HTERT RPE-1 (cell line): Measurements from ENCODE around the gene RRN3.
"Not testable (repeated sequence)": the region's sequence is repeated elsewhere in the genome, so short reads cannot be mapped to it uniquely, and the experiment has no call there.

Source experiments
- in situ Hi-C: fragments of 300-500 bp; cut with MboI; formaldehyde crosslinking; loops from 4 replicates; pipeline ENCODE4 v1.14.3; 2020; ENCODE audit warnings: low sequenced_read_pairs

RRN3 gene, protein sequence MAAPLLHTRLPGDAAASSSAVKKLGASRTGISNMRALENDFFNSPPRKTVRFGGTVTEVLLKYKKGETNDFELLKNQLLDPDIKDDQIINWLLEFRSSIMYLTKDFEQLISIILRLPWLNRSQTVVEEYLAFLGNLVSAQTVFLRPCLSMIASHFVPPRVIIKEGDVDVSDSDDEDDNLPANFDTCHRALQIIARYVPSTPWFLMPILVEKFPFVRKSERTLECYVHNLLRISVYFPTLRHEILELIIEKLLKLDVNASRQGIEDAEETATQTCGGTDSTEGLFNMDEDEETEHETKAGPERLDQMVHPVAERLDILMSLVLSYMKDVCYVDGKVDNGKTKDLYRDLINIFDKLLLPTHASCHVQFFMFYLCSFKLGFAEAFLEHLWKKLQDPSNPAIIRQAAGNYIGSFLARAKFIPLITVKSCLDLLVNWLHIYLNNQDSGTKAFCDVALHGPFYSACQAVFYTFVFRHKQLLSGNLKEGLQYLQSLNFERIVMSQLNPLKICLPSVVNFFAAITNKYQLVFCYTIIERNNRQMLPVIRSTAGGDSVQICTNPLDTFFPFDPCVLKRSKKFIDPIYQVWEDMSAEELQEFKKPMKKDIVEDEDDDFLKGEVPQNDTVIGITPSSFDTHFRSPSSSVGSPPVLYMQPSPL

GRCh38 chr16:15093955-15094827 is at the start of gene RRN3:
Gene RRN3, minus strand, starts transcription at chr16:15094272. Its CDS starts 39 bp downstream, at chr16:15094233.
- in situ Hi-C loops: not testable (repeated sequence)

DNA sequence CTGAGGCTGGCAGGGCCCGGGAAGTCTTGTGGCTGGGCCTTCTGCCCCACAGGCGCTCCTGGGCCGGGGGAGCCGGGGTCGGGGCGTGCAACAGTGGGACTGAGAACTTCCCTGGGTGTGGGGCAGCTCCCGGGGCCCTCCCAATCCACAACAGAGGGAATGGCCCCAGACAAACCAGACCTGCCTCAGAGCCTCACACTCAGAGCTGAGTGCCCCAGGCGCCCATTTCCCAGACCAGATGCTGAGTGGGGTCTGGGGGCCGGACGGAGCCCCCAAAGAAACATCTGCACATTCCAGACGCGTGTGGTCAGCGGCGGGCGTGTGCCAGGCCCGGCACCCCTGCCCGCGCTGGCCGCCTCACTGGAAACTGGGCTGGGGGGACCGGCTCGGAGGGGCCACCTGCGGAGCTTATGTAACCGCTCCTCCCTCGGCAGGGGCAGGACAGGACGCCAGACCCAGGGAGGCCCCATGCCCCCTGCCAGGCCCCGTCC is 49.6 kb upstream of the RRN3 start:
- in situ Hi-C loops: not testable (repeated sequence)

GRCh38 chr16:15142891-15143600 is 49.0 kb upstream of the RRN3 start:
- in situ Hi-C loops: not testable (repeated sequence)

GRCh38 chr16:15142107-15142890 is 48.2 kb upstream of the RRN3 start:
- in situ Hi-C loops: not testable (repeated sequence)

DNA sequence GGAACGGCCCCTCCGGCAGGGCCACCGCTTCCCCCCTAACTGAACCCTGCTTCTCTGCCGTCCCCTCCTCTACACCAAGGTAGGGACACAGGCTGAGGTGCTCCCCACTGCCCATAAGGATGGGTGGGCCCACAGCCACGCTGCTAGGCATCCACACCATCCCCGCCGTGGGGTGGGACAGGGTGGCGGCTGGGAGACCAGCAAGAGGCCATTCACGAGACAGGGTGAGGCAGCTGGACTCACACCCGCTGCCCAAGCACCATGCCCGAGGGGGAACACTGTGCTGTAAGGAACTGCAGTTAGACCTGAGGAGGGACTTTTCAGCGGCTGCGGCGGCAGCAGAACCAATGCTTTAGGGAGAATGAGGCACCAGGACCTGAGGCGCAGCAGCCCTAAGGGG is 47.5 kb upstream of the RRN3 start:
- in situ Hi-C loops: no loop called here

GRCh38 chr16:15140444-15141365 is 46.6 kb upstream of the RRN3 start:
- in situ Hi-C loops: not testable (repeated sequence)

- in situ Hi-C loops: not testable (repeated sequence)
Observed at GRCh38 chr16:15137514-15137913, 43.4 kb upstream of the RRN3 start.

- in situ Hi-C loops: not testable (repeated sequence)
Observed at GRCh38 chr16:15135483-15136360, 41.6 kb upstream of the RRN3 start.

DNA sequence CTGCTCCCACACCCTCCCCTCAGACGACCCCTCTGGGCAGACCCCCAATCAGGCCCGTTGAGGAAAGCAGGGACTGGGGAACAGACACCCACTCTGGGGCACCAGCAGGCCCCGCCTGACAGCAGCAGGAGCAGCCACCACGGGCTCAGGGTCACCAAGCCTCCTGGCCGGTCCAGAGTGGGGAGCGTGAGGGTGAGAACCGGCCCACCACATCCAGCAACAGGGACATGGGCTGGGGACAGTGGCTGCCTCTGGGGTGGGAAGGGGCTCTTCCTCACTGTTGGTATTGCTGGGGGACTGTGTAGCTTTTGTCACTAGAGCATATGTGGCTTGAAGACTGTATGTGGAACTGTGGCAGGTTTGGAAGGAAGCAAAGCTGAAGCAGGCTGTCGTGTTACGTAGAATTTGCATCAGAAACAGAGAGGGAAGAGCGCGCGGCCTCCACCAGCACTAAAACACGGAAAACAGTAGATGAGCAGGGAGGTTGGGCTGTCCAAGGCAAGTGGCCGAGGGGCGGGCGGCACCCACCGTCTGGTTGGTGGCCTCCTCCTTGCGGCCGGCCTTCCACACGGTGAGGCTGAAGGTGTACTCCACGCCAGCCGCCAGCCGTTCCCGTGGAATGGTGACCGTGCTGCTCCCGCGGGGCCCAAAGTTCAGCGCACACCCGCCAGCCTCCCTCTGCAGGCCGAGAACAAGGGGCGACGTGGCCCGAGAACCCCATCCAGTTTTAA is 40.8 kb upstream of the RRN3 start:
- in situ Hi-C loops: not testable (repeated sequence)

DNA sequence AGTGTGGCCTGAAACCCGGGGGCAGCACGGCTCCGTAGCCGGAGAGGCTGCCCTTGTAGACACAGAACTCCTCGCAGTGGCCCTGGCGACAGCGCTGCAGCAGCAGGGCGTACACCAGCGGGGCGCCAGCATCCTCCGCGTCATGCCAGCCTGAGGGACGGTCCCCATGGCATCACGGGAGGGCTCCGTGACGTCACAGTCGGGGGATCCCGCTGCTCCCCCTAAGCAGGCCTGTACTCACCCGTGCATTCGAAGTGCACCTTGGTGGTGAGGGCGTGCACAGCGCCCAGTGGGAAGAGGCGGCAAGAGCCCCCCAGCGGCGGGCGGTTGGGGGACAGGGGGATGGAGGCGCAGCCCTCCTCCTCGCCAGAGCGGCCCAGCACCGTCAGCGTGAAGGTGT is 39.5 kb upstream of the RRN3 start:
- in situ Hi-C loops: not testable (repeated sequence)

GRCh38 chr16:15132719-15133428 is 38.8 kb upstream of the RRN3 start:
- in situ Hi-C loops: not testable (repeated sequence)

DNA sequence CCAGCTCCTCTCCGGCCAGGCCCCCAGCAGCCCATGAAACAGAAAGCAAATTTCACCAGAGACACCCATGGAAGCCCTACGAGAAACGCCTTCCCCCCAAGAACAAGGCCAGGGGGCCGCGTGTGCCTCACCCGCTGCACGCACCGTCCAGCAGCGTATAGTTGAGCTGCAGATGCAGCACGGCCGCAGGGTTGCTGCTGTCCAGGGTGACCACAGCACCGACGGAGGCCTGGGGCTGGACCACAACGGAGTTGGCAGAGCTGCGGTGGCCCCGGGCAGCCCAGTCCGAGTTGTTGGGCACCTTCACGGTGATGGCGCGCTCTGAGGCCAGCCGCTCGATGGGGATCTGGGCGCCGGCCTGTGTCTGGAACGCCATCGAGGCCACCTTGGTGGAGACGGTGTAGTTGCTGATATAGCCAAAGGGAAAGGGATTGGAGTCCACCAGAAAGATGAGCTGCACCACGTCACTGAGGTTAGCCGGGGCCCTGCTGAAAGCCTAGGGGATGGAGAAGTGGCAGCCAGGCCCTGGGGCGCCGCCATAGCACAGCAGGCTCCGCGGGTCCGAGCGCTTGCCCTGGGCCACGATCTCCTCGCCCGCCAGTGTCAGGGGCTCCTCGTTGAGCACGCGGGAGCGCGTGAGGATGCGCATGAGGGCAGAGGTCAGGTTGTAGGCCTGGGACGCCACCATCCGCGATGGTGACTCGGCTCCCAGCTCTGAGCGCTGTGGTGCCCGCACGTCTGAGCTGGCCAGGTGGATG is 37.0 kb upstream of the RRN3 start:
- in situ Hi-C loops: not testable (repeated sequence)

DNA sequence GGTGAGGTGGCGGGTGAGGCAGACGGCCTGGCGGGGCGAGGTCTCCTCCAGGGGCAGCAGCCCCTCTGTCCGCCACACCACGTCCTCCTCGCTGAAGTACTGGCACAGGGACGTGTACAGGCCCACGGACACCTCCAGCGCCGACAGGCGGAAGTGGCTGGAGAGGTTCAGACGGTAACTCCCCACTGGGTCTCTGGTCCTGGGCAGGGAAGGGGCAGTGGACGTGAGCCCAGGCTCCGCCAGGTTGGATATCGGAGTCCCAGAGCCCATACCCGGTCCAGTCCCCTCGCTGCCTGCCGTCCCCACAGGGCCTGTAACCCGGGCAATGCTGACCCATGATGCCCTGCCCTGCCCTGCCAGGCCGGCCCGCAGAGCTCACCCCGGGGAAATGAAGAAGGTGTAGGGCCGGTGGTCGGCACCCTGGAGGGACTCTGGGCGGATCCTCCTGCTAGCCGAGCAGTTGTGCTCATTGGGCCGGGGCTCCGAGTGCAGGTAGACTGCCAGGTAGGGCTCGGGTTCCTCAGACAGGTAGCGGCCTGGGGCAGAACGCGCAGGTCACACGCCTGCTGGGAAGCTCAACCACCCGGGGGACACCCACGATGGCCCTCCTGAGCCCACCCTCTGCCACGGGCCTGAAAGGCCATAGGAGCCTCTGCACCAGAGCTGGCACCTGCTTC is 36.3 kb upstream of the RRN3 start:
- in situ Hi-C loops: not testable (repeated sequence)

DNA sequence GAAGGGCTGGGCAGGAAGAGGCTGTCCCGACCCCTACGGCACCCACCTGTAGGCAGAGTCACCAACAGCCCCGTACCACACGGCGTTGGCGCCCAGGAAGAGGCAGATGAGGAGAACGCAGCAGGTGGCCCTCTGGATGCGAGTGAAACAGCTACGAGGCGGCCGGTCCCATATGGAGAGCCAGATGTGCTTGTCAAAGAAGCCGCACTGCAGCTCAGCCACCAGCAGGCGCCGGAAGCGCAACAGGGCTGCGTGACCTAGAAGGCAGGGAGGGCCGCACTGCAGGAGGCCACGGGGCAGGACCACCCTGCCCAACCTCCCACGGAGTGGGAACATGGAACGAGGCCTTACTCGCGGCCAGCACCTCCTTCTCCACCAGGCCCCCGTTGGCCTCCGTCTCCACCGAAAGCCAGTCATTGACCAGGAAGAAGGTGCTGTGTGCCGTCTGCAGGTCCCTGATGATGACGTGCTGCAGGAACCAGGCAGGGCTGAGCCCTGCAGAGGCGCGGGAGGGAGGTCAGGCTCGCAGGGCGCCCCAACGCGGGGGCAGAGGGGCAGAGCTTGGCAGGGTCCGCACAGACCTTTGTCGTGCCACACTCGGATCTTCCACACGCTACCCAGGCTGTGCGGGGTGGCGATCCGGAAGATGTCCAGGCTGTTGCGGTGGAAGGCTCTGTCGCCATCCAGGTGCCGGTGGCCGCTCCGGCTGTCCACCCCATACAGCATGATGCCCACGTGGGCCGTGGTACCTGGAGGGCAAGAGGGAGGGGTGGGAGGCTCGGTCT is 33.8 kb upstream of the RRN3 start:
- in situ Hi-C loops: not testable (repeated sequence)
